ENCODE measurements around the gene TIPARP.

Gene TIPARP

GRCh38 chr3:156678197-156678596, 3.8 kb downstream of the TIPARP start:
- no peak for DNase-seq

GRCh38 chr3:156680243-156680914, 6.0 kb downstream of the TIPARP start:
- no peak for DNase-seq

GRCh38 chr3:156681002-156681401, 6.6 kb downstream of the TIPARP start:
- DNase-seq = no peak

GRCh38 chr3:156682501-156682900, 8.1 kb downstream of the TIPARP start:
- no peak for DNase-seq

GRCh38 chr3:156682963-156683362, 8.6 kb downstream of the TIPARP start:
- DNase-seq = no peak

- DNase-seq = peak; percentile 23
These were observed 10.8 kb downstream of the TIPARP start for GRCh38 chr3:156685198-156685597.

- DNase-seq = peak; percentile 22
These were observed 11.4 kb downstream of the TIPARP start for GRCh38 chr3:156685752-156686151.

GRCh38 chr3:156687023-156687422, 12.6 kb downstream of the TIPARP start:
- DNase-seq = no peak

- no peak for DNase-seq
These were observed 14.5 kb downstream of the TIPARP start for GRCh38 chr3:156688632-156689452.

- no peak for DNase-seq
These were observed 15.2 kb downstream of the TIPARP start for GRCh38 chr3:156689608-156690007.

- DNase-seq = no peak
These were observed 17.5 kb downstream of the TIPARP start for GRCh38 chr3:156691920-156692319.

- DNase-seq = no peak
These were observed 18.8 kb downstream of the TIPARP start for GRCh38 chr3:156693166-156693565.

- no peak for DNase-seq
These were observed 20.1 kb downstream of the TIPARP start for GRCh38 chr3:156694536-156694935.

GRCh38 chr3:156702367-156702766, 28.0 kb downstream of the TIPARP start:
- no peak for DNase-seq

GRCh38 chr3:156704370-156705036, 30.1 kb downstream of the TIPARP start:
- no peak for DNase-seq

- DNase-seq = no peak
These were observed 31.6 kb downstream of the TIPARP start for GRCh38 chr3:156705761-156706616.

- no peak for DNase-seq
These were observed 33.2 kb downstream of the TIPARP start for GRCh38 chr3:156707588-156707987.

- DNase-seq = no peak
These were observed 36.0 kb downstream of the TIPARP start for GRCh38 chr3:156710429-156710828.

- no peak for DNase-seq
These were observed 36.7 kb downstream of the TIPARP start for GRCh38 chr3:156711113-156711512.

- DNase-seq = peak; percentile 47
These were observed 37.6 kb downstream of the TIPARP start for GRCh38 chr3:156711944-156712343.

GRCh38 chr3:156716105-156716862, 41.9 kb downstream of the TIPARP start:
- no peak for DNase-seq

Data from activated CD4-positive, alpha-beta T cell treated with anti-CD3 and anti-CD28 coated beads, Interleukin-10, Interleukin-2, amounts not matched to agents 100 ng/mL and 50 ng/mL, durations not matched to agents 16 hours and 8 hours (primary cell).